Mammary epithelial cell (primary cell): Measurements from ENCODE around the gene CEL.

Experiments used
- CTCF ChIP-seq, 2 donors: IDR thresholded peaks in 1 of 2; conservative IDR thresholded peaks in 1 of 2; 2 replicates each; pipeline ENCODE4 v1.5.1; 2011 to 2012; ENCODE audit warnings: inconsistent platforms in 2 of 2, low read length in 2 of 2, mild to moderate bottlenecking in 2 of 2, control low read depth in 1 of 2, low read depth in 1 of 2; ENCODE audit not compliant: insufficient read depth in 1 of 2; ENCODE audit errors: extremely low read depth in 1 of 2
- EZH2 ChIP-seq: IDR thresholded peaks from 2 replicates; pipeline ENCODE4 v1.6.1; 2012; ENCODE audit warnings: low read length, inconsistent platforms, borderline replicate concordance

- TF ChIP-seq CTCF (conservative IDR thresholded peaks at IDR 0.05 in 1 of 2, IDR thresholded peaks at IDR 0.05 in 1 of 2; ENCODE audit: extremely low read depth in 1 of 2, insufficient read depth in 1 of 2, low read depth in 1 of 2, low read length in 2 of 2) (no peak), EZH2 (no peak)
Observed at GRCh38 chr9:133065070-133065388, 3.2 kb downstream of the CEL start.
